ENCODE results near the gene CFAP77. TPM values are rescaled to one million over a fixed set of nuclear protein-coding genes. Genes with fewer than 3 reads are reported as not detected.

CFAP77 gene
- polyA plus RNA-seq, 3 donors, result 1.3 to 1.7 (median 1.5) TPM

- DNase-seq (ENCODE audit: extremely low read depth in 1 of 11, low read depth in 9 of 11, low spot score in 4 of 11), result no peak
Observed at GRCh38 chr9:132582786-132583583, 173.0 kb downstream of the CFAP77 start.

DNA sequence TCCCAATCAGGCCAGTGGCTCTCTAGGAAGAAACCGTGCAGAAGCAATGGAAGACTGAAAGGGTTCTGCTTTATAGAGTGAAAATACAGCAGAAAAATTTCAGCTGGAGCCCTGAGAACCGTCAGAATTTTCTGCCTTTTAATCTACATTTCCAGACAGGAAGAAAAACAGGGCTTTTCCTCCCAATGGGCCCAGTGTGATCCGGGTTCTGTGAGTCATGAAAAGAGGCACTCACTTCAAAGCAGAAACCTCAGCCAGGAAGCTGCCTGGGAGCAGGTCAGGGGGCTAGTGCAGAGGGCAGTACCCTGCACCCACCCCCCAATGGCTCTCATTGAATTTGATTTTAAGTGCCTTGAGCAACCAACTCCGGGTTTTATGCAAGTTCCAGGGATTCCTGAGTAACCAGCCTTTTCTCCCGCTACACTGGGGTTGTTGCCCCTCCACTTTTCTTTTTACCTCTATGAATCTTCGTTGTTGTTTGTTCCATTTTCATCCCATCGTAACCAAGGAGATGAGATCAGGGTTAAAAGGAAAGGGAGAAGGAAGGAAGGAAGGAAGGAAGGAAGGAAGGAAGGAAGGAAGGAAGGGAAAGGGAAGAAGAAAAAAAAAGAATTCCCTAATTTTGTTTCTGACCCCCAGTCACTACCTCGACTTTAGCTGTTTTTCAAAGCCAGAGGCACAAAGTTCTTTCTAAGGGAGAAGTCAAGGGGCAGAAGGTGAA, 173.7 kb downstream of the CFAP77 start:
- DNase-seq (ENCODE audit: extremely low read depth in 1 of 11, low read depth in 9 of 11, low spot score in 4 of 11), result no peak

GRCh38 chr9:132584601-132585560, 174.9 kb downstream of the CFAP77 start:
- no peak for DNase-seq (ENCODE audit: extremely low read depth in 1 of 11, low read depth in 9 of 11, low spot score in 4 of 11)

DNA sequence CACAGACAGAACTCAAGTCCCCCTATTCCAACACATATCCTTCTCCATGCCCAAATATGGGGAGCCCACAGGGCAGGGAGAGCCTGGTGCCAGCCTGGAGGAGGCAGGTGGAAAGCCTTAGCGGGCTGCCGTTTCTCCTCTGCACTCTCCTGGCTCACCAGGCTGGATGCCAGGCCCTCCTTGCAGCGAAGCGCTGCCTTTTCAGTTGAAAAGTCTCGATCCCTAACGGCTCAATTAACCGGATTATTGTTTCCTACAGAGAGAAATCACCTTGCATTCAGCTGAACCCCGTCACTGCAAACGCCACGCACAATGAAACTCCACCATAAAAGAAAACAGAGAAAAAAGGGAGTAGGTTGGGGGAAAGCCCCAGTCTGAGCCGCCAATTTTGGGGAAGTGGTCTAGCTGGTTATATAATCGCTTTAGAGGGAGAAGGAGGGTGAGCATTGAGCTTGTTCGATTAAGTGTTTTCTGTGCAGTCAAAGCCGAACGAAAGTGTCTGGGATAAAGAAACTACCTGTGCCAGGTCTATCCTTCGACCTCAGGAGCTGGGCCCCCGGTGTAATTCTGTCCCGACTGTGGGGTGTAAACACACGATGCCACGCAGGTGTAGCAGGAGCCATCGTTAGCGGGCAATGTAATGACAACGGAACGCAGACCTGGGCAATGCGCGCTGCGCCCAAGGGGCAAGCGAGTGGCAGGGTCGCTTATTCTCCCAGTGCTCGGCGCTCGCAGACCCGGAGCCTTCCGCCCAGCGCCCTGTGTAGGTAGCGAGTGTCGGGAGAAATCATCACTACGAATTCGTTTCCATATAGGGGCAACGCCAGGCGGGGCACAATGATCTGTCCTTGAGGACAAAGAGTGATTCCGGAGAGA, 176.2 kb downstream of the CFAP77 start:
- DNase-seq (ENCODE audit: extremely low read depth in 1 of 11, low read depth in 9 of 11, low spot score in 4 of 11), result no peak

DNA sequence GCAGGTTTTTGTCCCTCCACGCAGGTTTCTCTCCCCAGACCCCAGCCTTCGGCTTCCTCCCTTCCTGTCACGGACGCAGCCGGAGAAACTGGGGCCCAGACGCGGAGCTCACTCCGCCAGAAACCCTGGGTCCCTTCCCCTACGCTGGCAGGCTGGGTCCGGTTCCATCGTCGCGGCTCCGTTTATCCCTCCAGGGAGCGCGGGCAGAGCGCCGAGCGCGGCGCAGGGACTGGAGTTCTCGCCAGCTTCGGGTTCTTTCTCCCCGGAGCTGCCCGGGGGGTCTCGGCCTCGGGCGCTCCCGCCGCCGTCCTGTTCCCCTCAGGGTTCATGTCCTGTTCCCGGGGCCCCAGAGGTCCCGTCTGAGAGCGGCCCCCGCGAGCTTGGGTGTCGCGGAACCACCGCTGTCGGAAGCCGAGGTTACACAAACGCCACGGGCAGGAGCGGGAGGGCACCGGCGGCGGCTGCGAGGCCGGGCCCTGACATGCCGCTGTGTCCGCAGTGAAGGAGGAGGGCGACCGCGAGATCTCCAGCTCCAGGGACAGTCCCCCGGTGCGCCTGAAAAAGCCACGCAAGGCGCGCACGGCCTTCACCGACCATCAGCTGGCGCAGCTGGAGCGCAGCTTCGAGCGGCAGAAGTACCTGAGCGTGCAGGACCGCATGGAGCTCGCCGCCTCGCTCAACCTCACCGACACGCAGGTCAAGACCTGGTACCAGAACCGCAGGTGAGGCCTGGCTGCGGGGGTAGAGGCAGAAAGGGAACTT, 177.0 kb downstream of the CFAP77 start:
- no peak for DNase-seq (ENCODE audit: extremely low read depth in 1 of 11, low read depth in 9 of 11, low spot score in 4 of 11)

- no peak for DNase-seq (ENCODE audit: extremely low read depth in 1 of 11, low read depth in 9 of 11, low spot score in 4 of 11)
Observed at GRCh38 chr9:132587592-132587955, 177.6 kb downstream of the CFAP77 start.

- DNase-seq (ENCODE audit: extremely low read depth in 1 of 11, low read depth in 9 of 11, low spot score in 4 of 11), result no peak
Observed at GRCh38 chr9:132588098-132588497, 178.1 kb downstream of the CFAP77 start.

- DNase-seq (ENCODE audit: extremely low read depth in 1 of 11, low read depth in 9 of 11, low spot score in 4 of 11), result no peak
Observed at GRCh38 chr9:132588501-132589147, 178.6 kb downstream of the CFAP77 start.

DNA sequence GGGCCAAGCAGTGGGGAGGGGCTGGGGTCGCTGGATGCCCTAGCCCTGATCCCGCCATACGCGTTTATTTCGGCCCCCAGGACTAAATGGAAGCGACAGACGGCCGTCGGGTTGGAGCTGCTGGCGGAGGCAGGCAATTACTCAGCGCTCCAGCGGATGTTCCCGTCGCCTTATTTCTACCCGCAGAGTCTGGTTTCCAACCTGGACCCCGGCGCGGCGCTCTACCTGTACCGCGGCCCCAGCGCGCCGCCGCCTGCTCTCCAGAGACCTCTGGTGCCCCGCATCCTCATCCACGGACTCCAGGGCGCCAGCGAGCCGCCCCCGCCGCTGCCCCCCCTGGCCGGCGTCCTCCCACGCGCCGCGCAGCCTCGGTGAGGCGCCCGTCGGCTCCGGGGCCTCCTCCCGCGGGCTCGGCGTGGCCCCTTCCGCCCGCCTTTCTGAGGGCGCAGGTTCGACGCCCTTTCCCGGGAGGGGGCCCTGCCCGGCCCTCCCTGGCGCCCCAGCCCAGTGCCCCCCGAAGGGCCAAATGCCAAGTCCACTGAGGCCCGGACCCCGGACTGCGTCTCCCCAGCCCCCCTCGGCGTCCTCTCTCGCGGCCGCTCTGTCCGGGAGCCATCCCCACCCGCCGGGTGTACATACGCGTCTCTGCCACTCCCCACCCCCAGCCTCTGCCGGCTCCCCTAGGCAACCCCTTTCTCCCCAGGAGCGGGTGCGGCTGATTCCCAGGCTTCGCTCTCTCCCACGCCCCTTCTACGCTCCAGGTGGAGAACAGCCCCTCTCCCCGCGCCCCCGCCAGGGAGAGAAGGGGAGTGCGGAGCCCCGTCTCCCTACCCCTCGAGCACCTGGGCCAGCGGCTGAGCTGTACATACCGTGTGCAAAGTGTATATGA, 179.4 kb downstream of the CFAP77 start:
- no peak for DNase-seq (ENCODE audit: extremely low read depth in 1 of 11, low read depth in 9 of 11, low spot score in 4 of 11)

- no peak for DNase-seq (ENCODE audit: extremely low read depth in 1 of 11, low read depth in 9 of 11, low spot score in 4 of 11)
Observed at GRCh38 chr9:132590037-132590317, 180.0 kb downstream of the CFAP77 start.

- no peak for DNase-seq (ENCODE audit: extremely low read depth in 1 of 11, low read depth in 9 of 11, low spot score in 4 of 11)
Observed at GRCh38 chr9:132590318-132591182, 180.5 kb downstream of the CFAP77 start.

GRCh38 chr9:132591244-132591643, 181.2 kb downstream of the CFAP77 start:
- no peak for DNase-seq (ENCODE audit: extremely low read depth in 1 of 11, low read depth in 9 of 11, low spot score in 4 of 11)

DNA sequence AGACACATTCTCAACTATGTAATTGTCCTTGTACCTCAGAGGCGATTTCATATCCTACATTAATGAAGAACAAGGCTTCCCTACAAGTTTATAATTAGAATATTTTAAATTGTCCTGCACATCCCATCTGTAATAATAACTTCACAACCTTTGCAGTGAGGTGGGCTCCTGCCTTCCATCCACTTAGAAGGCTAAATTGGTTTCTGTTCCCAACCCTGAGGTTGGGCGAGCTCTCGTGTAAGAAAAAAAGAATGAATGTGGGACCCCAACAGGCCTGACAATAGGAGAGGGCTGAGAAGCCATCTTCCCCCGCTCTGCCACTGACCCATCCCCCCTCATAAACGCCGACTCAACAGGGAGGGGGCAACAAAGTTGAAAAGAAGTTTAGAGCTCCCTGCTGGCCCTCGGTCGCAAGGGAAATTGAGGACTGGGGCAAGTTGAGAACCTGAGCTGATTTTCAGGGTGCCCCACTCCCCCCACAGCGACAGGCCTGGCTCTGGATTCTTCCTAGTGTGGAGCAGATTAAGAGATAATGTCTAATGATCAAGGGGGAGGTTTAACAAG, 181.8 kb downstream of the CFAP77 start:
- no peak for DNase-seq (ENCODE audit: extremely low read depth in 1 of 11, low read depth in 9 of 11, low spot score in 4 of 11)

GRCh38 chr9:132592451-132592850, 182.4 kb downstream of the CFAP77 start:
- no peak for DNase-seq (ENCODE audit: extremely low read depth in 1 of 11, low read depth in 9 of 11, low spot score in 4 of 11)

DNA sequence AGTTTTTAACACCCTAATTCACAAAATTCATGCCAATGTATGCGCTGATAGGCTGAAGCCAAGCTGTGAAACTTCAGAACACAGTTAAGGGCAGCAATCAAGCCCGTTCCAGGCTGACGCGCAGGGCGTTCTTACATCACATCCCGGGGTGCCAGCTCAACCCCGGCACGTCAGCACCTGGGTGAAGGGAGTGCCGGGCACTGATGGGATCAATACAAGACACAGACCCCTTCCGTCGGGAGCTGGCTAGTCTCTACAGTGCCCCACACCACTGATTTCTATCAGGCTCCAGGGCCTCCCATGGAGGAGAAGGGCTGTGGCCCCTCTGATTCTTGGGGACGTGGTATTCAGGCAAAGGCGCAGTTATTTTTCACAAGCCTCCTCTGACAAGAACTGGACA, 184.4 kb downstream of the CFAP77 start:
- DNase-seq (ENCODE audit: extremely low read depth in 1 of 11, low read depth in 9 of 11, low spot score in 4 of 11), result no peak

Measured in renal cortex interstitium (tissue), 11 donors.